ENCODE results near the gene UTP4. TPM values are rescaled to one million over a fixed set of nuclear protein-coding genes. Genes with fewer than 3 reads are reported as not detected.

Gene UTP4
- 10 to 100 TPM; 12.1 to 45.1 (median 31.4) TPM for total RNA-seq

DNA sequence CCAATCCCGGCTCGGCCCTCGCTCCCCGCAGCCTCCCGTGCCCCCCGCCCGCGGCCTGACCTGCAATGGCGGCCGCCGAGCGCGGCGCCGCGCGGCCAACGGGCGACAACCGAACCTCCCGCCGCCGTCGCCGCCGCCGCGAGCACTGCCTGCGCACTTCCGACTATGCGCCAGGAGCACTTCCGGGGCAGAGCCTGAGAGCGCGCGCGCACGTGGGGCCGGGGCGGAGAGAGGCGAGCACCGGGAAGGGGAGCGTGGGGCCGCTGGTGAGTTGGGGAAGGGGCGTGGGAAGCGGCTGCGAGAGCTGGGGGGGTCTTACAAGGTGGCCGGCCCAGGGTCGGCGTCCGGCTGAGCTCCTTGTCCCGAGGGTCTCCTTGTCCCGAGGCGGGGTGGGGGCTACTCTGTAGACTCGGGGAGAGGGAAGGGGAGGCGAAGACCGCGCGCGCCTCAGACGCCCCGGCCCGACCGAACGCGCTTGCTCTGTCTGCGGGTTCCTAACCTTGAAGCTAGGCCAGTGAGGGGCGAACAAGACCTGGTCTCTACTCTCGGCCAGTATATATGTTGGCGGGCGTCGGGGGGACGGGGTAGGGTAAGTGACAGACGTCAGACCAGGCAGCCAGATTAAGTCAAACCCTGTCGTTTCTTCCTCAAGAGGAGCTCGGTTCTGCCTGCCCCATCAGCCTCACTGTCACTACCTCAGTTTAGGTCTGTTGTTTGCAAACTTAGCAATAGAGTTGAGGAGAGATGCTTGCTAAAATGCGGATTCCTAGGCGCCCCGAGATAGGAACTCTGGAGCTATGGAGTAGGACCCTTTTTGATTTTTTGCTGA, at the start of gene UTP4, which contains the start of gene CHTF8:
Gene UTP4, plus strand, starts transcription at position 226 of the 829 bp plus-strand sequence. CDS start 811 bp downstream, outside the sequence.
Gene CHTF8, minus strand, starts transcription at position 165 of the 829 bp plus-strand sequence. CDS start 11,130 bp downstream, outside the sequence.
- Histone ChIP-seq H3K27ac (peak within 1 kb of the TSS; percentile 81 to 92), H3K27me3 (no peaks in the 10 kb centered on the region), H3K4me3 (peak within 1 kb of the TSS; percentile 82 to 98), H3K36me3 (no peaks in the 10 kb centered on the region), H3K9me3 (no peaks in the 10 kb centered on the region), H3K4me1 (peaks cover 0 to 12% of the 10 kb centered on the region in 2 donors)
- intact Hi-C loops (cut with DNase I; ENCODE audit: low total_unique reads), result no loop called here
- DNase-seq, result peak; percentile 78 to 84
- peak; percentile 95 to 98 for TF ChIP-seq POLR2A (IDR thresholded peaks at IDR 0.05)
- TF ChIP-seq, protein P1, sequence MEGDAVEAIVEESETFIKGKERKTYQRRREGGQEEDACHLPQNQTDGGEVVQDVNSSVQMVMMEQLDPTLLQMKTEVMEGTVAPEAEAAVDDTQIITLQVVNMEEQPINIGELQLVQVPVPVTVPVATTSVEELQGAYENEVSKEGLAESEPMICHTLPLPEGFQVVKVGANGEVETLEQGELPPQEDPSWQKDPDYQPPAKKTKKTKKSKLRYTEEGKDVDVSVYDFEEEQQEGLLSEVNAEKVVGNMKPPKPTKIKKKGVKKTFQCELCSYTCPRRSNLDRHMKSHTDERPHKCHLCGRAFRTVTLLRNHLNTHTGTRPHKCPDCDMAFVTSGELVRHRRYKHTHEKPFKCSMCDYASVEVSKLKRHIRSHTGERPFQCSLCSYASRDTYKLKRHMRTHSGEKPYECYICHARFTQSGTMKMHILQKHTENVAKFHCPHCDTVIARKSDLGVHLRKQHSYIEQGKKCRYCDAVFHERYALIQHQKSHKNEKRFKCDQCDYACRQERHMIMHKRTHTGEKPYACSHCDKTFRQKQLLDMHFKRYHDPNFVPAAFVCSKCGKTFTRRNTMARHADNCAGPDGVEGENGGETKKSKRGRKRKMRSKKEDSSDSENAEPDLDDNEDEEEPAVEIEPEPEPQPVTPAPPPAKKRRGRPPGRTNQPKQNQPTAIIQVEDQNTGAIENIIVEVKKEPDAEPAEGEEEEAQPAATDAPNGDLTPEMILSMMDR (IDR thresholded peaks at IDR 0.05), result peak in 2 of 4 experiments; percentile 22 to 32

DNA sequence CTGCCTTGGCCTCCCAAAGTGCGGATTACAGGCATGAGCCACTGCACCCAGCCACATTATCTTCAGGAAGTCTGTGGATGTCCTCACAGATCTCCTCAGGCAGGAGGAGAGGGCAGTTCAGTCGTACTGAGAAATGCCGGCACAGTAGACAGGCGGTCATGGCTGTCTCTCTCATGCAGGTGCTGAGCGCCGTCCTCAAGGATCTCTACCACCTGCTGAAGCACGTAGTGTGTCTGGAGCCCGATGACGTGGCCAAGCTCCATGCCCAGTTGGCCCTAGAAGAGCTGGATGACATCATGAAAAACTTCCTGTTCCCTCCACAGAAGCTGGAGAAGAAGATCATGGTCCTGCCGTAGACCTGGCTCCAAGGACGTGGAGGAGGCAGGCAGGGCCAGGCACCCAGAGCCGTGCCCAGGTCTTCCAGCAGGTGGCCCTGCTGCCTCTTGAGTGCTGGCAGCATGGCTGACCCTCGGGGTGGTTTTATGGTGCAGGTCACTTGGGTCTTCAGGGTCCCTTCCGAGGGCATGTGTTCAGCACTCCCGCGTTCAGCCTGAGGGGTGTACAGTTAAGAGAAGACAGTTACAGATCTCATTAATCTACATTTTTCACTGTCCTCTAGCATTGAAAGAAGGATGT, 49.0 kb upstream of the UTP4 start:
- no peaks in the 10 kb centered on the region for H3K36me3 ChIP-seq
- no peaks in the 10 kb centered on the region for H3K27me3 ChIP-seq
- intact Hi-C loops (cut with DNase I; ENCODE audit: low total_unique reads), result no loop called here
- TF ChIP-seq, protein P1 (IDR thresholded peaks at IDR 0.05), result no peak
- no peak for TF ChIP-seq POLR2A (IDR thresholded peaks at IDR 0.05)
- no peaks in the 10 kb centered on the region for H3K4me1 ChIP-seq
- H3K9me3 ChIP-seq, result no peaks in the 10 kb centered on the region
- no peak for DNase-seq
- no peak overlapping the region for H3K4me3 ChIP-seq
- no peak overlapping the region for H3K27ac ChIP-seq

DNA sequence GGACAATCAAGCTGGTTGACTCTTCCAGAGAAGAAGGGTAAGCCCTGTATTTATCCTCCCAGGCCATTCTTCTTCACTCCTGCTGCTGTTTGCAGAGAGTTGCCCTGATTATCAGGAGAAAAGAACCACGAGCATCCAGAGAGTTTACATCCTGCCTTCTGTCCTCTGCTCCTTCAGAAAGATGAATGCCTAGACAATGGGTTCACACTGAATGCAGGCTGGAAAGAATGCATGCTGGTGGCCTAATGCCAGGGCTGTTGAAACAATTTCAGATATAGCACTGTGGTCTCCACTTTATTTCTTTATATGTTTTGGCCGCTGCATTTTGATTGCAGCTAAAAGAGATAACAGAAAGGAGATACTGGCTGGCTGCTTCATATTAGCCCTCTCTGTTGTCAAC, 48.2 kb upstream of the UTP4 start:
- Histone ChIP-seq H3K9me3 (no peaks in the 10 kb centered on the region), H3K4me3 (no peak overlapping the region), H3K27ac (no peak overlapping the region), H3K36me3 (no peaks in the 10 kb centered on the region), H3K27me3 (no peaks in the 10 kb centered on the region), H3K4me1 (no peaks in the 10 kb centered on the region)
- no peak for DNase-seq
- TF ChIP-seq POLR2A (IDR thresholded peaks at IDR 0.05), result no peak
- TF ChIP-seq, protein P1 (IDR thresholded peaks at IDR 0.05), result no peak
- intact Hi-C loops (cut with DNase I; ENCODE audit: low total_unique reads), result no loop called here

DNA sequence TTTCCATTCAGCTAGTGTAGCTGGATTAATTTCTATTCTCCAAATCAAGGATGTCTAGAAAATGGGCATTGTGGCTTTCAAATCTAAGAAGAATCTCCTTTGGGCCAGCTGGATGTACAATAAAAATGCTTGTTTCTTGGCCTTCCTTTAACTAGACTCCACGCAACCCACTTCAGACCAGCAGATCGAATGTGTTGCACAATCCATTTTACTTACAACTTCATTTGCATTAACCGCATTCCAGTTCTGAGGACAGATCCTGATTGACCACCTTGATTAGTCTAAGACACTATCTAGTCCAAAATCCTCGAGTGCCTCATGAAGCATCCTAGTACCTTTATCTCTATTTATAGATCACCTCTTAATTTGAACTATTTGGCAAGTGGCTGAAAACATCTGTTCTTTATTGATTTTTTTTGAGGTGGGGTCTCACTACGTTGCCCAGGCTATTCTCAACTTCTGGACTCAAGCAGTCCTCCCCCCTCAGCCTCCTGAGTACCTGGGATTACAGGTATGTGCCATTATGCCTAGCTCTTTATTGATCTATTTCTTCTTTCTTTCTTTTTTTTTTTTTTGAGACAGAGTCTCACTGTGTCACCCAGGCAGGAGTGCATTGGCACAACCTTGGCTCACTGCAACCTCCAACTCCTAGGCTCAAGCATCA, 47.3 kb upstream of the UTP4 start:
- H3K27ac ChIP-seq, result no peak overlapping the region
- no peaks in the 10 kb centered on the region for H3K36me3 ChIP-seq
- H3K9me3 ChIP-seq, result no peaks in the 10 kb centered on the region
- H3K4me3 ChIP-seq, result no peak overlapping the region
- DNase-seq, result no peak
- TF ChIP-seq, protein P1 (IDR thresholded peaks at IDR 0.05), result no peak
- no peak for TF ChIP-seq POLR2A (IDR thresholded peaks at IDR 0.05)
- no peaks in the 10 kb centered on the region for H3K27me3 ChIP-seq
- intact Hi-C loops (cut with DNase I; ENCODE audit: low total_unique reads), result no loop called here
- no peaks in the 10 kb centered on the region for H3K4me1 ChIP-seq
